ENCODE data around the gene NFATC1.

NFATC1 gene

DNA sequence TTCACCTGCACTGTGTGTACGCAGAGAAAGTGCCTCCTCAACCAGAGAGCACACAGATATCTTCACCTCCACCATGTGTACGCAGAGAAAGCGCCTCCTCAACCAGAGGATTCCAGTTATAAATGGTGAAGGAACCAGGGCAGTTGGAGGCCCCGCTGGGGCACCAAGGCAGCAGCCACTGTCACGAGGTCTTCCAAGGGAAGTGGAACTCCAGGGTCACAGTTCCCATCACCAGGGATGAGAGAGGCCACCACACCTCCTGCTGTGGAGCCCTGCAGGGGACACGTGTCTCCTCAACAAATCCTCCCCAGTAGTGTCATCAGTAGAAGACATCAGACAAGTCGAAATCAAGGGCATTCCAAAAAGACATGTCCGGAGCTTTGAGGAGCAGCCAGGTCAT is 28.2 kb upstream of the NFATC1 start:
- H3K4me3 ChIP-seq (ENCODE audit: low read length) = no peak overlapping the region
- DNase-seq (ENCODE audit: low read depth) = no peak
- TF ChIP-seq, protein P1, sequence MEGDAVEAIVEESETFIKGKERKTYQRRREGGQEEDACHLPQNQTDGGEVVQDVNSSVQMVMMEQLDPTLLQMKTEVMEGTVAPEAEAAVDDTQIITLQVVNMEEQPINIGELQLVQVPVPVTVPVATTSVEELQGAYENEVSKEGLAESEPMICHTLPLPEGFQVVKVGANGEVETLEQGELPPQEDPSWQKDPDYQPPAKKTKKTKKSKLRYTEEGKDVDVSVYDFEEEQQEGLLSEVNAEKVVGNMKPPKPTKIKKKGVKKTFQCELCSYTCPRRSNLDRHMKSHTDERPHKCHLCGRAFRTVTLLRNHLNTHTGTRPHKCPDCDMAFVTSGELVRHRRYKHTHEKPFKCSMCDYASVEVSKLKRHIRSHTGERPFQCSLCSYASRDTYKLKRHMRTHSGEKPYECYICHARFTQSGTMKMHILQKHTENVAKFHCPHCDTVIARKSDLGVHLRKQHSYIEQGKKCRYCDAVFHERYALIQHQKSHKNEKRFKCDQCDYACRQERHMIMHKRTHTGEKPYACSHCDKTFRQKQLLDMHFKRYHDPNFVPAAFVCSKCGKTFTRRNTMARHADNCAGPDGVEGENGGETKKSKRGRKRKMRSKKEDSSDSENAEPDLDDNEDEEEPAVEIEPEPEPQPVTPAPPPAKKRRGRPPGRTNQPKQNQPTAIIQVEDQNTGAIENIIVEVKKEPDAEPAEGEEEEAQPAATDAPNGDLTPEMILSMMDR (conservative IDR thresholded peaks at IDR 0.05; ENCODE audit: low read depth, low read length) = no peak

GRCh38 chr18:79367989-79368388 is 27.7 kb upstream of the NFATC1 start:
- no peak for DNase-seq (ENCODE audit: low read depth)
- no peak overlapping the region for H3K4me3 ChIP-seq (ENCODE audit: low read length)
- TF ChIP-seq, protein P1 (conservative IDR thresholded peaks at IDR 0.05; ENCODE audit: low read depth, low read length) = no peak

DNA sequence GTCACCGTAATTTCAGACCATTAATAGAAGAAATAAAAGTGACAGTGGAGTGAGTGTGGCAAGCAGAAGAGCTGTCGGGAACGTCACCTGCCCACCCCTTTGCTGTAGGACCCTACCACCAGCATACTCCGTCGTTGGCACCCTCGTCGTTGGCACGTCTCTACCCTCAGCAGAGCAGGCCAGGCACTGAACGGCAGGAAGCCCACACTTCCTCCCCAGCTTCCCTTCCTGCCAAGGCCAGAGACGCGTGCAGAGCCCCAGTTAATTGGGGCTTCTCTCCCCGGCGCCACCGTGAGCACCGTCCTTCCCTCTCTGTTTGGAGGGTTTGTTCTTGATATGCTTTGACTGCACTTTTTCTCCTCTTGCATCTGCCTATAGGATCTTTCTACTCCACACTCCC is 27.0 kb upstream of the NFATC1 start:
- TF ChIP-seq, protein P1 (conservative IDR thresholded peaks at IDR 0.05; ENCODE audit: low read depth, low read length) = no peak
- no peak overlapping the region for H3K4me3 ChIP-seq (ENCODE audit: low read length)
- no peak for DNase-seq (ENCODE audit: low read depth)

GRCh38 chr18:79371561-79372121 is 24.1 kb upstream of the NFATC1 start:
- no peak for DNase-seq (ENCODE audit: low read depth)
- no peak overlapping the region for H3K4me3 ChIP-seq (ENCODE audit: low read length)
- TF ChIP-seq, protein P1 (conservative IDR thresholded peaks at IDR 0.05; ENCODE audit: low read depth, low read length) = no peak

- no peak overlapping the region for H3K4me3 ChIP-seq (ENCODE audit: low read length)
- TF ChIP-seq, protein P1 (conservative IDR thresholded peaks at IDR 0.05; ENCODE audit: low read depth, low read length) = no peak
- no peak for DNase-seq (ENCODE audit: low read depth)
Measured at GRCh38 chr18:79372461-79372860, 23.3 kb upstream of the NFATC1 start.

GRCh38 chr18:79372991-79373390 is 22.7 kb upstream of the NFATC1 start:
- no peak overlapping the region for H3K4me3 ChIP-seq (ENCODE audit: low read length)
- TF ChIP-seq, protein P1 (conservative IDR thresholded peaks at IDR 0.05; ENCODE audit: low read depth, low read length) = no peak
- no peak for DNase-seq (ENCODE audit: low read depth)

DNA sequence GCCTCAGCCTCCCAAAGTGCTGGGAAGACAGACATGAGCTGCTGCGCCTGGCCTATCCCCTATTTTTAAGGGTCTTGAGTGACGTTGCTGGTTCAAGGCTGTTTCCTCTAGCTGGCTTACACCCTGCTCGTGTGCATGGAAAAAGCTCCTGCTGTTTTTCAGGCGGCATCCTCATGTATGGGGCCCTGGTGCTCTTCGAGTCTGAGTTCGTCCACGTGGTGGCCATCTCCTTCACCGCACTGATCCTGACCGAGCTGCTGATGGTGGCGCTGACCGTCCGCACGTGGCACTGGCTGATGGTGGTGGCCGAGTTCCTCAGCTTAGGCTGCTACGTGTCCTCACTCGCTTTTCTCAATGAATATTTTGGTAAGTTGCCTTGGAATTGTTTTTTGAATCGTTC is 22.0 kb upstream of the NFATC1 start:
- H3K4me3 ChIP-seq (ENCODE audit: low read length) = no peak overlapping the region
- TF ChIP-seq, protein P1 (conservative IDR thresholded peaks at IDR 0.05; ENCODE audit: low read depth, low read length) = no peak
- no peak for DNase-seq (ENCODE audit: low read depth)
